Cardiac fibroblast (primary cell): ENCODE results near the gene TXN.

ENCODE experiments used
- DNase-seq, 2 donors: peaks; one replicate each; pipeline versions ENCODE4 v3.0.0 to v3.0.0-alpha.2; 2010; ENCODE audit warnings: low read depth in 2 of 2
- H3K4me3 ChIP-seq, 2 donors: replicated peaks in 1 of 2; 1 replicate in 1 of 2; 2 replicates in 1 of 2; pipeline ENCODE4 v1.5.1; 2011; ENCODE audit warnings: low read depth in 2 of 2, low read length in 2 of 2, mild to moderate bottlenecking in 2 of 2, moderate library complexity in 1 of 2
- TF ChIP-seq, protein P1 (sequence below): IDR thresholded peaks from one replicate; pipeline ENCODE4 v1.5.1; 2011; ENCODE audit warnings: low read depth, mild to moderate bottlenecking, low read length, inconsistent platforms

The TXN gene

GRCh38 chr9:110278080-110278707 lies 21.9 kb upstream of the TXN start:
- TF ChIP-seq, protein P1, sequence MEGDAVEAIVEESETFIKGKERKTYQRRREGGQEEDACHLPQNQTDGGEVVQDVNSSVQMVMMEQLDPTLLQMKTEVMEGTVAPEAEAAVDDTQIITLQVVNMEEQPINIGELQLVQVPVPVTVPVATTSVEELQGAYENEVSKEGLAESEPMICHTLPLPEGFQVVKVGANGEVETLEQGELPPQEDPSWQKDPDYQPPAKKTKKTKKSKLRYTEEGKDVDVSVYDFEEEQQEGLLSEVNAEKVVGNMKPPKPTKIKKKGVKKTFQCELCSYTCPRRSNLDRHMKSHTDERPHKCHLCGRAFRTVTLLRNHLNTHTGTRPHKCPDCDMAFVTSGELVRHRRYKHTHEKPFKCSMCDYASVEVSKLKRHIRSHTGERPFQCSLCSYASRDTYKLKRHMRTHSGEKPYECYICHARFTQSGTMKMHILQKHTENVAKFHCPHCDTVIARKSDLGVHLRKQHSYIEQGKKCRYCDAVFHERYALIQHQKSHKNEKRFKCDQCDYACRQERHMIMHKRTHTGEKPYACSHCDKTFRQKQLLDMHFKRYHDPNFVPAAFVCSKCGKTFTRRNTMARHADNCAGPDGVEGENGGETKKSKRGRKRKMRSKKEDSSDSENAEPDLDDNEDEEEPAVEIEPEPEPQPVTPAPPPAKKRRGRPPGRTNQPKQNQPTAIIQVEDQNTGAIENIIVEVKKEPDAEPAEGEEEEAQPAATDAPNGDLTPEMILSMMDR: no peak
- H3K4me3 ChIP-seq: no peak overlapping the region
- peak; percentile 9 to 10 for DNase-seq

- no peak for DNase-seq
- TF ChIP-seq, protein P1: no peak
- H3K4me3 ChIP-seq: no peak overlapping the region
Observed at GRCh38 chr9:110276781-110277180, 20.5 kb upstream of the TXN start.

GRCh38 chr9:110270211-110270995 lies 14.1 kb upstream of the TXN start:
- TF ChIP-seq, protein P1: no peak
- no peak overlapping the region for H3K4me3 ChIP-seq
- DNase-seq: no peak

- no peak overlapping the region for H3K4me3 ChIP-seq
- DNase-seq: no peak
- TF ChIP-seq, protein P1: no peak
Observed at GRCh38 chr9:110266795-110267194, 10.5 kb upstream of the TXN start.

- TF ChIP-seq, protein P1: no peak
- H3K4me3 ChIP-seq: no peak overlapping the region
- DNase-seq: no peak
Observed at GRCh38 chr9:110261632-110262031, 5.3 kb upstream of the TXN start.

GRCh38 chr9:110260911-110261310 lies 4.6 kb upstream of the TXN start:
- H3K4me3 ChIP-seq: no peak overlapping the region
- no peak for DNase-seq
- TF ChIP-seq, protein P1: no peak
